Neural cell (in vitro differentiated cells): ENCODE results near the gene MMP1. TPM values are rescaled to one million over a fixed set of nuclear protein-coding genes. Genes with fewer than 3 reads are reported as not detected.

Source experiments
- H2AFZ ChIP-seq: fragments of 200-600, 300-800 bp; sonication (generic), shearing (Covaris generic); 2 replicates; pipeline ENCODE4 v1.6.0; 2014; ENCODE audit warnings: low read depth, mild to moderate bottlenecking, antibody characterized with exemption, low read length, moderate library complexity
- H3F3A ChIP-seq: fragments of 200-600 bp; shearing (Covaris generic); 2 replicates; pipeline ENCODE4 v1.6.1; 2016; ENCODE audit warnings: mild to moderate bottlenecking, moderate library complexity, mixed read lengths, antibody characterized with exemption, low read length; ENCODE audit not compliant: insufficient read depth, poor library complexity, severe bottlenecking
- H3K27ac ChIP-seq: fragments of 200-600, 300-800 bp; sonication (generic), shearing (Covaris generic); 2 replicates; pipeline ENCODE4 v1.5.1; 2014; ENCODE audit warnings: mild to moderate bottlenecking, low read length, moderate library complexity
- H3K27me3 ChIP-seq: fragments of 300-800, 200-600 bp; sonication (generic), shearing (Covaris generic); 2 replicates; pipeline ENCODE4 v1.6.0; 2014; ENCODE audit warnings: mild to moderate bottlenecking, low read depth, low read length, moderate library complexity; ENCODE audit not compliant: insufficient read depth
- H3K36me3 ChIP-seq: fragments of 300-800, 200-600 bp; sonication (generic), shearing (Covaris generic); 2 replicates; pipeline ENCODE4 v1.5.1; 2014; ENCODE audit warnings: mild to moderate bottlenecking, antibody characterized with exemption, low read length, moderate library complexity; ENCODE audit not compliant: insufficient read depth
- H3K4me2 ChIP-seq: fragments of 300-800, 200-600 bp; sonication (generic), shearing (Covaris generic); 2 replicates; pipeline ENCODE4 v1.6.0; 2014; ENCODE audit warnings: mild to moderate bottlenecking, low read length
- H3K4me3 ChIP-seq: fragments of 300-800, 200-600 bp; sonication (generic), shearing (Covaris generic); 2 replicates; pipeline ENCODE4 v1.5.1; 2014; ENCODE audit warnings: mild to moderate bottlenecking, low read length, moderate library complexity
- H3K79me2 ChIP-seq: fragments of 200-600 bp; shearing (Covaris generic); replicated peaks from 2 replicates; pipeline ENCODE4 v1.6.0; 2014; ENCODE audit warnings: mild to moderate bottlenecking, low read length, moderate library complexity; ENCODE audit not compliant: insufficient read depth
- H3K9ac ChIP-seq: fragments of 300-800, 200-600 bp; sonication (generic), shearing (Covaris generic); 2 replicates; pipeline ENCODE4 v1.6.1; 2016; ENCODE audit warnings: mild to moderate bottlenecking, low read length, mixed read lengths
- H3K9me2 ChIP-seq: fragments of 200-600 bp; shearing (Covaris generic); 2 replicates; pipeline ENCODE4 v1.6.1; 2016; ENCODE audit warnings: mild to moderate bottlenecking, low read length, mixed read lengths; ENCODE audit not compliant: insufficient read depth
- H3K9me3 ChIP-seq: fragments of 200-600, 300-800 bp; sonication (generic), shearing (Covaris generic); 2 replicates; pipeline ENCODE4 v1.6.1; 2016; ENCODE audit warnings: mild to moderate bottlenecking, mixed run types, low read length, moderate library complexity, mixed read lengths
- H4K20me1 ChIP-seq: fragments of 200-600 bp; shearing (Covaris generic); 2 replicates; pipeline ENCODE4 v1.6.1; 2016; ENCODE audit warnings: mild to moderate bottlenecking, mixed run types; ENCODE audit not compliant: insufficient read depth
- EP300 ChIP-seq: fragments of 450-650 bp; conservative IDR thresholded peaks from 2 replicates; pipeline ENCODE4 v1.6.1; 2014; ENCODE audit warnings: antibody characterized with exemption, mild to moderate bottlenecking, moderate library complexity; ENCODE audit not compliant: poor library complexity, severe bottlenecking
- EZH2 ChIP-seq: fragments of 200-600, 300-800 bp; shearing (Covaris generic), sonication (generic); IDR thresholded peaks from 2 replicates; pipeline ENCODE4 v1.6.1; 2014; ENCODE audit warnings: antibody characterized with exemption, low read length, borderline replicate concordance, mild to moderate bottlenecking; ENCODE audit not compliant: insufficient read depth, poor library complexity, severe bottlenecking
- MXI1 ChIP-seq: fragments of 450-650 bp; conservative IDR thresholded peaks from 2 replicates; pipeline ENCODE4 v1.6.1; 2014; ENCODE audit warnings: antibody characterized with exemption, mild to moderate bottlenecking; ENCODE audit not compliant: poor library complexity, severe bottlenecking
- POLR2AphosphoS5 ChIP-seq: IDR thresholded peaks from 2 replicates; pipeline ENCODE4 v1.6.1; 2012
- RAD21 ChIP-seq: fragments of 450-650 bp; conservative IDR thresholded peaks from 2 replicates; pipeline ENCODE4 v1.6.1; 2014; ENCODE audit warnings: antibody characterized with exemption, mild to moderate bottlenecking, moderate library complexity
- SMC3 ChIP-seq: fragments of 450-650 bp; conservative IDR thresholded peaks from 2 replicates; pipeline ENCODE4 v1.6.1; 2014; ENCODE audit warnings: antibody characterized with exemption, mild to moderate bottlenecking, moderate library complexity; ENCODE audit not compliant: poor library complexity
- TAF1 ChIP-seq: IDR thresholded peaks from 2 replicates; pipeline ENCODE4 v1.6.1; 2012; ENCODE audit warnings: low read depth
- polyA plus RNA-seq: library from polyadenylated mRNA; depleted of rRNA; stranded (reverse); fragments of >200 nt; gene quantifications from 2 replicates; pipeline ENCODE4 v1.2.3, GENCODE V29; 2014
- TF ChIP-seq, protein P1 (sequence below): IDR thresholded peaks from 2 replicates; pipeline ENCODE4 v1.6.1; 2012; ENCODE audit warnings: borderline replicate concordance
- TF ChIP-seq, protein P2 (sequence below): fragments of 450-650 bp; IDR thresholded peaks from 2 replicates; pipeline ENCODE4 v1.5.1; 2014; ENCODE audit warnings: antibody characterized with exemption, mild to moderate bottlenecking, moderate library complexity; ENCODE audit not compliant: poor library complexity, severe bottlenecking

Gene MMP1
- polyA plus RNA-seq, 1 donor from 2014 or later = not detected

DNA sequence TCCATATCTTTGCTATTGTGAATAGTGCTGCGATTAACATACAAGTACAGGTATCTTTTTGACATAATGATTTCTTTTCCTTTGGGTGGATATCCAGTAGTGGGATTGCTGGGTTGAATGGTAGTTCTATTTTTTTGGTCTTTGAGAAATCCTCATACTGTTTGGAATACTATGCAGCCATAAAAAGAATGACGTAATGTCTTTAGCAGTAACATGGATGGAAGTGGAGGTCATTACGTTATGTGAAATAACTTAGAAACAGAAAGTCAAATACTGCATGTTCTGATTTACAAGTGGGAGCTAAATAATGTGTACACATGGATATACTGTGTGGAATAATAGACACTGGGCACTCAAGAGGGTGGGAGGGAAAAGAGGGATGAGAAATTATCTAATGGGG lies 13.6 kb downstream of the MMP1 start:
- Histone ChIP-seq H3K4me2 (no peak overlapping the region), H3K9ac (no peak overlapping the region), H4K20me1 (no peaks in the 10 kb centered on the region), H3K36me3 (no peaks in the 10 kb centered on the region), H3K27ac (no peak overlapping the region), H3K27me3 (no peaks in the 10 kb centered on the region), H3K9me2 (no peaks in the 10 kb centered on the region), H3K79me2 (no peaks in the 10 kb centered on the region), H2AFZ (no peak overlapping the region), H3K4me3 (no peak overlapping the region), H3K9me3 (no peaks in the 10 kb centered on the region), H3F3A (no peaks in the 10 kb centered on the region)
- TF ChIP-seq, protein P1, sequence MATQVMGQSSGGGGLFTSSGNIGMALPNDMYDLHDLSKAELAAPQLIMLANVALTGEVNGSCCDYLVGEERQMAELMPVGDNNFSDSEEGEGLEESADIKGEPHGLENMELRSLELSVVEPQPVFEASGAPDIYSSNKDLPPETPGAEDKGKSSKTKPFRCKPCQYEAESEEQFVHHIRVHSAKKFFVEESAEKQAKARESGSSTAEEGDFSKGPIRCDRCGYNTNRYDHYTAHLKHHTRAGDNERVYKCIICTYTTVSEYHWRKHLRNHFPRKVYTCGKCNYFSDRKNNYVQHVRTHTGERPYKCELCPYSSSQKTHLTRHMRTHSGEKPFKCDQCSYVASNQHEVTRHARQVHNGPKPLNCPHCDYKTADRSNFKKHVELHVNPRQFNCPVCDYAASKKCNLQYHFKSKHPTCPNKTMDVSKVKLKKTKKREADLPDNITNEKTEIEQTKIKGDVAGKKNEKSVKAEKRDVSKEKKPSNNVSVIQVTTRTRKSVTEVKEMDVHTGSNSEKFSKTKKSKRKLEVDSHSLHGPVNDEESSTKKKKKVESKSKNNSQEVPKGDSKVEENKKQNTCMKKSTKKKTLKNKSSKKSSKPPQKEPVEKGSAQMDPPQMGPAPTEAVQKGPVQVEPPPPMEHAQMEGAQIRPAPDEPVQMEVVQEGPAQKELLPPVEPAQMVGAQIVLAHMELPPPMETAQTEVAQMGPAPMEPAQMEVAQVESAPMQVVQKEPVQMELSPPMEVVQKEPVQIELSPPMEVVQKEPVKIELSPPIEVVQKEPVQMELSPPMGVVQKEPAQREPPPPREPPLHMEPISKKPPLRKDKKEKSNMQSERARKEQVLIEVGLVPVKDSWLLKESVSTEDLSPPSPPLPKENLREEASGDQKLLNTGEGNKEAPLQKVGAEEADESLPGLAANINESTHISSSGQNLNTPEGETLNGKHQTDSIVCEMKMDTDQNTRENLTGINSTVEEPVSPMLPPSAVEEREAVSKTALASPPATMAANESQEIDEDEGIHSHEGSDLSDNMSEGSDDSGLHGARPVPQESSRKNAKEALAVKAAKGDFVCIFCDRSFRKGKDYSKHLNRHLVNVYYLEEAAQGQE = no peak
- TF ChIP-seq POLR2AphosphoS5 = no peak
- TF ChIP-seq SMC3 = no peak
- no peak for TF ChIP-seq MXI1
- no peak for TF ChIP-seq EP300
- TF ChIP-seq TAF1 = no peak
- TF ChIP-seq EZH2 = no peak
- TF ChIP-seq, protein P2, sequence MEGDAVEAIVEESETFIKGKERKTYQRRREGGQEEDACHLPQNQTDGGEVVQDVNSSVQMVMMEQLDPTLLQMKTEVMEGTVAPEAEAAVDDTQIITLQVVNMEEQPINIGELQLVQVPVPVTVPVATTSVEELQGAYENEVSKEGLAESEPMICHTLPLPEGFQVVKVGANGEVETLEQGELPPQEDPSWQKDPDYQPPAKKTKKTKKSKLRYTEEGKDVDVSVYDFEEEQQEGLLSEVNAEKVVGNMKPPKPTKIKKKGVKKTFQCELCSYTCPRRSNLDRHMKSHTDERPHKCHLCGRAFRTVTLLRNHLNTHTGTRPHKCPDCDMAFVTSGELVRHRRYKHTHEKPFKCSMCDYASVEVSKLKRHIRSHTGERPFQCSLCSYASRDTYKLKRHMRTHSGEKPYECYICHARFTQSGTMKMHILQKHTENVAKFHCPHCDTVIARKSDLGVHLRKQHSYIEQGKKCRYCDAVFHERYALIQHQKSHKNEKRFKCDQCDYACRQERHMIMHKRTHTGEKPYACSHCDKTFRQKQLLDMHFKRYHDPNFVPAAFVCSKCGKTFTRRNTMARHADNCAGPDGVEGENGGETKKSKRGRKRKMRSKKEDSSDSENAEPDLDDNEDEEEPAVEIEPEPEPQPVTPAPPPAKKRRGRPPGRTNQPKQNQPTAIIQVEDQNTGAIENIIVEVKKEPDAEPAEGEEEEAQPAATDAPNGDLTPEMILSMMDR = no peak
- no peak for TF ChIP-seq RAD21

DNA sequence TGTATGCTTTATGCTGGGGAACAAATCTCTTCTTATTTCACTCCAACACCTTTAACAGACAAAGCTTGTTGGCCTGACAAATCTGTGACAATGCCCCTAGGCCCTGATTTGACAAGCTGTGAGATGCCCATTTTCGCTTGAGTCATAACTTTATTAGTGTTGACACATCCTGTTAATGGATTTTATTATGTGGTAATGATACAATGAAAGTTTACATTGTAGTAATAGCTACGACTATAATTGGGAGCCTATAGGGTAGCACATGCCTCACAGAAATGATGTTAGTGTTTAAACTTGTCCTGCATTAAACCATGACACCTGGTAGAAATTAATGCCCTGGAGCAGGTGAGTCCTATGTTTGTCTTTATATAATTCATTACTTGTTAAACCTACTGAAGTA lies 14.2 kb downstream of the MMP1 start:
- no peaks in the 10 kb centered on the region for H3K79me2 ChIP-seq
- H3K4me2 ChIP-seq = no peak overlapping the region
- no peak overlapping the region for H3K27ac ChIP-seq
- TF ChIP-seq TAF1 (no peak), EZH2 (no peak), SMC3 (no peak), POLR2AphosphoS5 (no peak), MXI1 (no peak), RAD21 (no peak), EP300 (no peak)
- TF ChIP-seq, protein P1 = no peak
- TF ChIP-seq, protein P2 = no peak
- H3K9me3 ChIP-seq = no peaks in the 10 kb centered on the region
- no peak overlapping the region for H3K9ac ChIP-seq
- no peaks in the 10 kb centered on the region for H3K36me3 ChIP-seq
- no peaks in the 10 kb centered on the region for H3K27me3 ChIP-seq
- H3F3A ChIP-seq = no peaks in the 10 kb centered on the region
- no peak overlapping the region for H3K4me3 ChIP-seq
- H4K20me1 ChIP-seq = no peaks in the 10 kb centered on the region
- H3K9me2 ChIP-seq = no peaks in the 10 kb centered on the region
- H2AFZ ChIP-seq = no peak overlapping the region
